Ectodermal cell (in vitro differentiated cells): ENCODE measurements around the gene MAN2C1.
"Not testable (repeated sequence)": the region's sequence is repeated elsewhere in the genome, so short reads cannot be mapped to it uniquely, and the experiment has no call there.

ENCODE experiments used
- H3K27ac ChIP-seq: 2 replicates; pipeline ENCODE4 v1.7.0; 2013; ENCODE audit warnings: mild to moderate bottlenecking, low read depth, low read length; ENCODE audit not compliant: insufficient read depth, poor library complexity, severe bottlenecking
- H3K27me3 ChIP-seq: 2 replicates; pipeline ENCODE4 v1.7.0; 2013; ENCODE audit warnings: mild to moderate bottlenecking, low read length; ENCODE audit not compliant: insufficient read depth, control insufficient read depth, poor library complexity, severe bottlenecking
- H3K36me3 ChIP-seq: one replicate; pipeline ENCODE4 v1.7.0; 2013; ENCODE audit warnings: low read length; ENCODE audit not compliant: control insufficient read depth, insufficient read depth
- H3K4me1 ChIP-seq: one replicate; pipeline ENCODE4 v1.7.0; 2013; ENCODE audit warnings: low read length; ENCODE audit not compliant: control insufficient read depth, insufficient read depth
- H3K4me3 ChIP-seq: 2 replicates; pipeline ENCODE4 v1.7.0; 2013; ENCODE audit warnings: low read depth, low read length, control low read depth; ENCODE audit not compliant: insufficient read depth
- H3K9me3 ChIP-seq: 2 replicates; pipeline ENCODE4 v1.7.0; 2013; ENCODE audit warnings: mild to moderate bottlenecking, low read length, moderate library complexity; ENCODE audit not compliant: control insufficient read depth
- WGBS, 2 experiments: methylation state at CpG; one replicate each; pipeline ENCODE4 v1.1.7; 2013; ENCODE audit warnings: missing lambda C conversion rate in 2 of 2; 5-methylcytosine and 5-hydroxymethylcytosine counted together

MAN2C1 gene

DNA sequence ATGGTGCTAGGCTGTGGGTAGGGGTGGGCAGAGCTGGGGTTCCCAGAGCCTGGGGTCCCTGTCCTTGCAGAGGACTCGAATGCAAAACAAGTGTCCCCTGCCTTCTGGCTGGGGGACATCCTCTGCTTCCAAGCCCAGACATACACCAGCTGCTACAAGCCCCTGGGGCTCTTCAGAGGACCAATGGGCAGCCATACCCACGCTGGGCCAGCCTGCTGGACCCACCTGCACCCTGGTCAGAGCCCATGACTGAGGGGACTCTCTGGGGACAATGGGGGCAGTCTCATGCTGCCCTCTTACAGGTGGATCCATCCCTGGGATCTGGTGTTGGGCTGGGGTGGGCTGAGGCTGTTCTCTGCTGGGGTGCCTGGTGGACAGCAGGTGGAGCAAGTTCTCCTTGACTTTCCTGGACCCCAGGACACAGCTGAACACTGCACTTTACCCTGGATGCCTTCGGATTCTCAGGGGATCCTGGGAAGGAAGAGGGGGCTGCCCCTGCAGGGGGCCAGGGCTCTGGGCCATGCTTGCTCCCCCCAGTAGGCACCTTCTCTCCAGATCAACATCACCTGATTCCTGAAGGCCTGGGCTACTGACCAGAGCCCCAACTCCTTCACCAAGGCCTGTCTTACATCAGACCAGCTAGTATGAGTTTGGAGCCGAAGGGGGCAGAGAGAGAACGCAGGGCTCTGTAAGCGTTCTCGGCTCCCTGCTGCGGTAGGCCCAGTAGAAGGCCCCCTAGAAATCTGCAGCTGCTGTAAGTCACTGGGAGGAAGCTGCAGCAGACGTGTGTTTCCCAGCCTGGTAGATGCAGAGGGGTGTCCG, 39.7 kb downstream of the MAN2C1 start:
- no peaks in the 10 kb centered on the region for H3K4me1 ChIP-seq
- H3K4me3 ChIP-seq, result no peak overlapping the region
- H3K9me3 ChIP-seq, result no peaks in the 10 kb centered on the region
- no peaks in the 10 kb centered on the region for H3K36me3 ChIP-seq
- H3K27me3 ChIP-seq, result no peaks in the 10 kb centered on the region
- H3K27ac ChIP-seq, result no peak overlapping the region
- 88 to 89% methylated on average over 10 of the region's 10 CpGs for WGBS, 2 experiments

DNA sequence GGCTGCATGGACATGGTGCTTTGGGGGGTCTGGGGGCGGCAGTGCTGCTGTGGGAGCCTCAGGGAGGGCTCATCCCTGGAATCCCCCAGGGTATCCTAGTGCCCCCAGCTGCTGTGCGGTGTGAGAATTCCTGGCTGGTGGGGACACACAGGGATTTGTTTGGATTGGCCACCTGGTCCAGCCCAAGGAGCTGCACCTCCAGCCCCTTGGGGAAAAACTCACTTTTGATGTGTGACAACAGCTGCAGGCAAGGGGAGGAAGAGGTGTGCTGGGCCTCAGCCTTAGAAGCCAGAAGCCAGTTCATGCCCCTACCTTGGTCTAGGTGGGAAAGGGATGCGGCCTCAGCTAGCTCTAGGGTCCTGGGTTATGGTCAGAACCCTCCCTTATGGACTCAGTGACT, 40.9 kb downstream of the MAN2C1 start:
- no peak overlapping the region for H3K27ac ChIP-seq
- no peaks in the 10 kb centered on the region for H3K4me1 ChIP-seq
- WGBS, 2 experiments, result 90 to 92% methylated on average over 3 of the region's 3 CpGs
- H3K9me3 ChIP-seq, result no peaks in the 10 kb centered on the region
- H3K4me3 ChIP-seq, result no peak overlapping the region
- no peaks in the 10 kb centered on the region for H3K36me3 ChIP-seq
- no peaks in the 10 kb centered on the region for H3K27me3 ChIP-seq

DNA sequence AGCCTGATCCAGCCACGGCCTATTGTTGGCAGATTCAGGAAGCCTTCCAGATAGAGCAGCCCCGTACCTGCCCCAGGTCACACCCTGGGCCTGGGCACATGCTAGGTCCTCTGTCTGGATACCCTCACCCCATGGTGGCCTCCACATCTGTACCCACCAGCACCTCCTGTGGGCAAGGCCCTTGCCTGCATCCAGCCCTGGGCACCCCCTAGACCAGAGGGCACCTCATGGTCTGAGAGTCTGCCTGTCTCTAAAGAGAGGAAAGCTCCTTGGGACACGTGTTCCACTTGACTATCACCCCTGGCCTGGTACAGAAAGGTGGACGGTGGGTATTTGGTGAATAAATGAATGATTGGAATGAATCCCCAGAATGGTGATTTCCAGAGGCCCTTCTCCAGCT, 41.4 kb downstream of the MAN2C1 start:
- no peak overlapping the region for H3K27ac ChIP-seq
- no peaks in the 10 kb centered on the region for H3K36me3 ChIP-seq
- no peaks in the 10 kb centered on the region for H3K4me1 ChIP-seq
- no peaks in the 10 kb centered on the region for H3K9me3 ChIP-seq
- WGBS, 2 experiments, result 87 to 90% methylated on average over 4 of the region's 4 CpGs
- H3K4me3 ChIP-seq, result no peak overlapping the region
- no peaks in the 10 kb centered on the region for H3K27me3 ChIP-seq

DNA sequence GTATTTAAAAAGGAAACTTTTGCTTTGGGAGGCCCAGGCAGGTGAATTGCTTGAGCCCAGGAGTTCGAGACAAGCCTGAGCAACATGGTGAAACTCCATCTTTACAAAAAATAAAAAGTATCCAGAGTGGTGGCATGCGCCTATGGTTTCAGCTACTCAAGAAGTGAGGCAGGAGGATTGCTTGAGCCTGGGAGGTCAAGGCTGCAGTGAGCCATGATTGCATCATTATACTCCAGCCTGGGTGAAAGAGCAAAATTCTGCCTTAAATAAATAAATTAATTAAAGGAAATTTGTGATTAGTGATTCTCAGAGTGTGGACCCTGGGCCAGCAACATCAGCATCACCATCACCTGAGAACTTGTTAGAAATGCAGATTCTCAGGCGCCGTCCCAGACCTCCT, 42.5 kb downstream of the MAN2C1 start:
- Histone ChIP-seq H3K9me3 (no peaks in the 10 kb centered on the region), H3K4me1 (no peaks in the 10 kb centered on the region), H3K4me3 (no peak overlapping the region), H3K27me3 (no peaks in the 10 kb centered on the region), H3K36me3 (no peaks in the 10 kb centered on the region), H3K27ac (no peak overlapping the region)
- 81 to 93% methylated on average over 2 of the region's 4 CpGs for WGBS, 2 experiments

DNA sequence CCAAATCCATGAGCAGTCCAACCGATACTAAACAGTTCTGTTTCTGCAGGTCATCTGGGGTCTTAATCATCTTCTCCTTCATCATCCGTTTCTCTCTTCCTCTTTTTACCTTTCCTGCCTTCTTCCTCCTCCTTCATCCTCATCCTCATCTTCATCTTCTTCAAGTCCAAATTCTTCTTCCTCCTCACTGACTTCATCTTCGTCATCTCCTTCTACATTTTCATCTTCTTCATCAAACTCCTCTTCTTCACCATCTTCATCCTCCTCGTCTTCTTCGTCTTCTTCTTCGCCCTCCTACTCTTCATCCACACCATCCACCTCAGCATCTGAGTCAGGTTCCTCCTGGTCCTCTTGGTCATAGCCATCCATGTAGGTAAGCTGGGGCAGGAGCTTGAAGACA, 46.7 kb downstream of the MAN2C1 start:
- WGBS, 2 experiments, result 90 to 93% methylated on average over 6 of the region's 6 CpGs
- Histone ChIP-seq H3K4me1 (no peaks in the 10 kb centered on the region), H3K36me3 (no peaks in the 10 kb centered on the region), H3K9me3 (no peaks in the 10 kb centered on the region), H3K27ac (no peak overlapping the region), H3K4me3 (no peak overlapping the region), H3K27me3 (no peaks in the 10 kb centered on the region)

DNA sequence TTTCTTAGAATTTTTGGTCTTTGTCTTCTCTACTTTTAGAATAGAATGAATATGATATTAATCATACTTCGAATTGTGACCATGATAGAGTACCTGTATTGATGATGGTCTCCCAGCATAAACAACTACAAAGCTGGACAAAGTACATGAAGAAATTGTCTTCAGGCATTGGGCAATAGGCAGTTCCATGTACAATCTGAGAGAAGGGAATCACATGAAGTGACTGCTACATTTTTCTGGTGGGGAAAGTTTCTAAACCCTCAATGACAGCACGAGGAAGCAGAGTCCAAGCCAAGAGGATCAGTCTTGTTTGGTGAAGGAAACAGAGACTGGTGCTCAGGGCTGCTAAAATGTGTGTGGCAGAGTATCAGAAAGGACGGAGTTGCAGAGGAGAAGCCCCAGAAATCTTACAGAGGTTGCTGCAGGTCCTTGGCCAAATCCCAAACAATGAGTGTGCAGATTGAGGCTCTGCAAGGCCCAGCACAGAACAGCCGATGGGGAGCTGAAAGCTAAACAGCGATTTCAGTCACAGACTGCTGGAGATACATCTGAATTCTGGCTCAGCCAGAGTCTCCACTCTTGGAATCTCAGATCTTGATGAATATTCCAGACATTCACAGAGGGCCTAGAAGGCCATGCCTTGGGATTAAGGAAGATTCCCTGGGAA, 49.0 kb downstream of the MAN2C1 start:
- H3K27me3 ChIP-seq, H3K4me3 ChIP-seq, H3K4me1 ChIP-seq, H3K9me3 ChIP-seq, H3K27ac ChIP-seq, H3K36me3 ChIP-seq: not testable (repeated sequence)
- WGBS, 2 experiments, result 86 to 92% methylated on average over 5 of the region's 5 CpGs

DNA sequence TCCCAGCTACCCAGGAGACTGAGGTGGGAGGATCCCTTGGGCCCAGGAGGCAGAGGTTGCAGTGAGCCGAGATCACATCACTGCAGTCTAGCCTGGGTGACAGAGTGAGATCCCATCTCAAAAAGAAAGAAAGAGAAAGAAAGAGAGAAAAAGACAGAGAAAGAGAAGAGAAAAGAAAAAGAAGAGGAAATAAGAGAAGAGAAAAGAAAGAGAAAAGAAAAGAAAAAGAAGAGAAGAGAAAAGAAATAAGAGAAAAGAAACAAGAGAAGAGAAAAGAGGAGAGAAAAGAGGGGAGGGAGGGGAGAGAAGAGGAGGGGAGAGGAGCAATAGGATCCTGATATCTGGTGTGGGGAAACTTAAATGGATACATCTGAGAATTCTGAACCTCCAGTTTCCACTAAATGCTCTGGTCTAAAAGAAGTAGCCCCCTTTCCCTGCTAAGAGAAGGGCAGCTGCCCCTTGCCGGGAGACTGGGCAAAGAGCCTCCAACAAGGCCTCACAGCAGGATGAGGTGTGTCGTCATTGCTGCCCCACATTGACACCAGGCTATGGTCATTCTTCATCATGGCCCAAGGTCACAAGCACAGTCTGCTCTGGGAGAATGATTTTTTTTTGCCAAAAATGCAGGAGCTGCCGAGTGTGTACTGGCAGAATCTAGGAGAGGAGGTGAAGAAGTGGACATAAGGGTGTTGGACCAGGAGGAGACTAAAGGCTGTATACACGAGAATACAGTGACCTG, 53.7 kb downstream of the MAN2C1 start:
- H3K36me3 ChIP-seq, result no peaks in the 10 kb centered on the region
- H3K27ac ChIP-seq, result no peak overlapping the region
- no peaks in the 10 kb centered on the region for H3K27me3 ChIP-seq
- no peaks in the 10 kb centered on the region for H3K9me3 ChIP-seq
- H3K4me1 ChIP-seq, result no peaks in the 10 kb centered on the region
- H3K4me3 ChIP-seq, result no peak overlapping the region
- WGBS, 2 experiments, result 86 to 87% methylated on average over 5 of the region's 5 CpGs

DNA sequence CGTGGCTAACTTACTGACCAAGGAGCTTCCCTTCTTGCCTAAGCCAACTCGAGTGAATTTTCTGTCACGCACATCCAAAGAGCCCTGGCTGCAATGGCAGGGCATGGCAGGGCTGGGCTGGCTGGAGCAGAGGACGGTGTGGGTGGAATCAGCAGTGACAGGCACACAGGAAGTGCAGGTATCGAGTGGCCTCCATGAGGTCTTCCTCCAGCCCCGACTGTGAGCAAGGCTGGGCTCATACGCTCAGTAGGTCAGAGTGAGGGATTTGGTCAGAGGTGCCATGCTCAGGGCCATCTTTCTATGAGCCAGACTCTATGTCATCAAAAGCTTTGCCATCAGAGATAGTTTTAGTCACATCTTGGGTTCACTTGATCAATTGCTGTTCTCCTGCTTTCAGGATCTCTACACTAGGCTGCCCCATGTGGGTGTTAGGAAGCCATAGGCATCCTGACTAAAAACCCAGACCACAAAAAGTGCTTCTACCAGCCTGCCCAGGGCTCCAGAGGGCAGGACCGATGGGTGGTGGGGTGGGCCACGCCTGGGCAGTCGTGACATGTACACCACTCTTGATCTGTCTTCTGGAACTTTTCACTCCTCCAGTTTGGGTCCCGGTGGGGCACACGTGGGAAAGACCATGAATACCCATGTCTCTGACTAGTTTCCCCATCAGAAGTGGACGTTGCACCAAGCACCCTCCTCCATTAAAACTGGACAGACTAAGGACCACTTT, 55.1 kb downstream of the MAN2C1 start:
- peaks cover 2% of the 10 kb centered on the region for H3K27me3 ChIP-seq
- H3K4me1 ChIP-seq, result no peaks in the 10 kb centered on the region
- H3K4me3 ChIP-seq, result no peak overlapping the region
- no peak overlapping the region for H3K27ac ChIP-seq
- H3K36me3 ChIP-seq, result no peaks in the 10 kb centered on the region
- WGBS, 2 experiments, result 92 to 93% methylated on average over 13 of the region's 13 CpGs
- H3K9me3 ChIP-seq, result no peaks in the 10 kb centered on the region

DNA sequence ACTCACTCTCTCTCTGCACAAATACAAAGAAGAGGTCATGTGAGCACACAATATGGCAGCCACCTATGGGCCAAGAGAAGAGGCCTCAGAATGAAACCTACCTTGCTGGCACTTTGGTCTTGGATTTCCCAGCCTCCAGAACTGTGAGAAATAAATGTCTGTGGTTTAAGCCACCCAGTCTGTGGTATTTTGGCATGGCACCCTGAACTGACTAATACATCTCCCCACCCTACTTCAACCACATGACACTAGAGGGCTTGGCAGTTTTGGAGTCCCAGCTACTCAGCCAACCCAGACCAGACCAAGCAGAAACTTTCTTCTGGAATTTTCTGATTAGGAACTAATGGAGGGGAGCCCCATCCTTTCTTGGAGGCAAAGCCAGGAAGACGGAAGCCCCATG, 55.9 kb downstream of the MAN2C1 start:
- H3K27ac ChIP-seq, H3K27me3 ChIP-seq, H3K4me1 ChIP-seq, H3K9me3 ChIP-seq, H3K4me3 ChIP-seq, H3K36me3 ChIP-seq: not testable (repeated sequence)
- 94 to 95% methylated on average over 1 of the region's 1 CpG for WGBS, 2 experiments

DNA sequence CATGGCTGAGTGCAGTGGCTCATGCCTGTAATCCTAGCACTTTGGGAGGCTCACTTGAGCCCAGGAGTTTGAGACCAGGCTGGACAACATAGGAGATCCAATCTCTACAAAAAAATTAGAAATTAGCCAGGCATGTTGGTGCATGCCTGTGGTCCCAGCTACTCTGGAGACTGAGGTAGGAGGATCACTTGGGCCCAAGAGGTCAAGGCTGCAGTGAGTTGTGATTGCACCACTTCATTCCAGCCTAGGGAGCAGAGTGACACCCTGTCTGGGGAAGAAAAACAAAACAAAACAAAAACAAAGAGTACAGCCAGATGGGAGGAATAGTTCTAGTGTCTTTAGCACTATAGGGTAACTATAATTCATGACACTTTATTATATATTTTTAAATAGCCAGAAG, 58.7 kb downstream of the MAN2C1 start:
- Histone ChIP-seq H3K27me3 (peaks cover 10% of the 10 kb centered on the region), H3K4me3 (no peak overlapping the region), H3K36me3 (no peaks in the 10 kb centered on the region), H3K4me1 (no peaks in the 10 kb centered on the region), H3K27ac (no peak overlapping the region), H3K9me3 (no peaks in the 10 kb centered on the region)
